HG03520 (cell line): ENCODE measurements around the gene TPPP.
A peak's percentile ranks its signal among the peaks of the same experiment; 100 is the strongest.

Source experiments
- ATAC-seq: cut with Tn5 transposase; IDR thresholded peaks from one replicate; pipeline ENCODE4 v1.9.1; 2021; ENCODE audit warnings: mild to moderate bottlenecking, moderate library complexity; ENCODE audit not compliant: unreplicated experiment

Gene TPPP

DNA sequence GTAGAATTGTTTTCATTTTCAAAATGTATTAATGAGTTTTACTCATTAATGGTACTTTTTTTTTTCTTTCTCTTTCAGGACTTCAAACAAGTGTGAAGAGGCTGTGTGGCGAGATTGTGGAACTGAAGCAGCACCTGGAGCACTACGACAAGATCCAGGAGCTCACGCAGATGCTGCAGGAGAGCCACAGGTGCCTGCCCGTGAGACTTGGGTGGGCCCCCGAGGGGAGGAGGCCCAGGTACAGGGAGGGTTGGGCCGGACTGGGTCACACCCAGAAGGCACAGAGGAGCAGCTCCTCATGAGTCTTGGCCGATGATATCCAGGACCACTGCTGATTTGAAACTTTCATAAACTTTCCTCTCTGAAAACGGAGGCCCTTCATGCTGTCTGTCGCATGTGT lies 45.4 kb downstream of the TPPP start:
- ATAC-seq, result no peak

DNA sequence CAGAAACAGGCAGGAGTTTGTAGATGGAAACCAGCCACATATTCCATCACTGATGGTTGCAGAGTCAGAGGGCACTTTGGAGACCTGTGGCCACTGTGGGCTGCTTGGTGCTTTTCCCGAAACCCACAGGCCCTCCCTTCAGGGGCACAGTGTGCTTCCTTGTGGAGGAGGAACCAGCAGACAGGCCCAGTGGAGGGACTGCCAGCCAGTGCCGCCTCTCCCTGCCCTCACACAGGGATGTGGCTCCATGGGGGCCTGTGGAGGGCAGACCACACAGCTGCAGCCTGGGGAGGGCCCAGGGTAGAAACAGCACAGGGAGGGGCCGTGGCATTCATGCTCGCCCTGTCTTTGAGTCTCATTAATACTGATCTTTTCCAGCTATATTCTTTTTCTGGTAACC lies 45.8 kb downstream of the TPPP start:
- ATAC-seq, result no peak

DNA sequence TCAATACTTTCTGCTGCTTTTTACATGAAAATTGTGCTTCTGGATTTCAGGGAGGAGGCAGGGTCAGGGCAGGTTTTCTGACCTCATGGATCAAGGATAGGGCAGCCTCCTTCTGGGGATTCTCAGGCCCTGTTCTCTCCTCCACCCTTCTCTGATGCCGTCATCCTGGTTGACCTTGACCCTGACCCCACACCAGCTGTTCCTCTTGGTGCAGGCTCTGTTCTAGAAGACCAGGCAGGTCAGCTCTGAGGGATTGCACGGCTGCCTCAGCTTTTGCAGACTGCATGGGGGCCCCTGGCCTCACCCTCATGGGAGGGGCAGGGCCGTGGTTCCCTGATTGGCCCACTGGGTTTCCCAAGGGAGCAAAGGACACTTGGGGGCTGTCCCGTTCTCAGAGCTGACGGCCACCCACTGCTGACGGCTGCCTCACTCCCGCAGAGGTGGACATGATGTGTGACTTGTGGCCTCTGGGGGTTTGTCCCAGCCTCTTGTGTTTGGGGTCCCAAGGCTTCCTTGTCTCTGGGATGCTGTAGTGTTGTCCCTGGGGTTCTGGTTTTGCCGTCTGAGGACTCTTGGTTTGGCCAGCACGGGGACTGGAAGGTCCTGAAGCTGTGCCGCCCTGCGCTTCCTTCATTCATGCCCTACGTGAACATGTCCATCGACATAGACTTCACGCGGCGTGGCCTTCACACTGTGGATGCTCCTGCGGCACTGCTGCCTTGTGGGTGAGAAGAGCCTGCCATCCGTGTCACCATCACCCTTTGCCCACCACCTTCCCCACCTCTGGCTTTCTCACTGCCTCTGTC lies 46.6 kb downstream of the TPPP start:
- ATAC-seq, result no peak

- ATAC-seq, result no peak
These were observed 47.7 kb downstream of the TPPP start for GRCh38 chr5:645421-645820.

- ATAC-seq, result no peak
These were observed 48.2 kb downstream of the TPPP start for GRCh38 chr5:644971-645370.

DNA sequence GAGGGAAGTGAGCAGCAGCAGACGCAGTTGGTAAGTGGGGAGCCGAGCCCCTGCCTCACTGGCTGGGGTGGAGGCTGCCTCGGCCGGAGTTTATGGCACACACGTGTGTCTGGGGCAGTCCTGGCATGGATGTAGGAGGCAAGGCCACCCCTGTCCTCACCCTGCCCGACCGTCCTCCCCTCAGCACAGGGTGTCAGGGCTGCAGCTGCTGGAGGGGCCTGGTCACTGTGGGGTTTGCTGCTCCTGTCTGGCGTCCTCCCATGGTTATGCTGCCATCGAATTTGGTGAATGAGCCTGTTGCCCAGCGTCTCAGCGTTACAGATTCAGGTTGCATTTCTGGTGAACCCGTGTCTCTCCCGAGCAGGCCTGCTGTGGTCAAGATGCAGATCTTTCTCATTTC lies 48.6 kb downstream of the TPPP start:
- ATAC-seq, result no peak

GRCh38 chr5:643811-644271 lies 49.3 kb downstream of the TPPP start:
- ATAC-seq, result peak; percentile 68

DNA sequence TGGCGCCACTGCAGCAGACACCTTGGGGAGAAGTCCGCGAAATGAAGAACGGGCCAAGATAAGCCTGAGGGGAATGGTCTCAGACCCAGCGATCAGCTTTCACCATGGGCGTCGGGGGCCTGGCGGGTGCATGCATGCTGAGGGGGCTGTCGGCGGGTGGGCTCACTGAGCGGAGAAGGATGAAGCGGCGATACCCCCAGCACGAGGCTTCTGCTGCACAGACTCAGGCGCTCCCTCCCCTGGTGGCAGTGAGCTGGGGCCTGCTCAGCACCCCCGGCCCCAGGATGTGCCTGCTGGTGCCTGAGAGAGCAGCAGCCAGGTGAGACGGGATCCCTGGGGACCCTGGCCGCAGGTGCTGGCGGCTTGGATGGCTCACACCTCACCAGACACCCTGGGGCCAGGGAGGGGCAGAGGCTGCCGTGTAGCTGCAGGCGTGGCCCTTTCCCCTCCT lies 49.8 kb downstream of the TPPP start:
- peak; percentile 32 for ATAC-seq

DNA sequence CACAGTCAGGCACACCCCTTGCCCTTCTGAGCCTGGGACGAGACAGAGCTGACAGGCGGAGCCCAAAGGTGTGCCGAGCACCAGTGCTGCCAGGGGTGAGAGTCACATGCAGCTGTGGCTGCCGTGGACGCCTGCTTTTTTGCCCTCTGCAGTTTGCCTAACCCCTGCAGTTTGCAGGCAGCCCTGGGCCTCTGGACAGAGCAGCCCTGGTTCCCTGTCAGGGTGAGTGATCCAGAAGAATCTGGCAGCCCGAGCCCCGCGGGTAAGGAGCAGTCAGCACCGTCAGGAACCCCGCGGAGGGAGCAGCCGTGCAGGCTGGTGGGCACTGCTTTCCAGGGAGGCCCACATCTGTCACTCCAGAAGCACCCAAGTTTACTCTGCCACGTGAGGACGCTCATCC lies 50.7 kb downstream of the TPPP start:
- no peak for ATAC-seq

DNA sequence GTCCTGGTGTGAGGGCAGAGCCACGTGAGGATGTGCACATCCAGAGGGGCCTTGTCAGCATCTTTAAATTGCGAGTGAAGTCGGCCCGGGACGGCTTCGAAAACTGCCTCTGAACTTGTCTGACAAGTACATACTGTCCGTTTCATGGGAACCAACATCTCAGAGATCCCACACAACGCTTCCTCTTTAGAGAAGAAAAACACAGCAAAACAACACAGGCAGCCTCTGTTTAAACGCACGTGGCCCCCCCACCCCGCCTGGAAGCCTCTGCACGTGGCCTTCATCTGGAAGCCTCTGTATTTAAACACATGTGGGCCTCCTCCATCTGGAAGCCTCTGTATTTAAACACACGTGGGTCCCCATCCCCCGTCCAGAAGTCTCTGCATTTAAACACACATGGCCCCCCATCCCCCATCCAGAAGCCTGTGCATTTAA lies 51.8 kb downstream of the TPPP start:
- no peak for ATAC-seq

- no peak for ATAC-seq
These were observed 52.5 kb downstream of the TPPP start for GRCh38 chr5:640461-641330.

DNA sequence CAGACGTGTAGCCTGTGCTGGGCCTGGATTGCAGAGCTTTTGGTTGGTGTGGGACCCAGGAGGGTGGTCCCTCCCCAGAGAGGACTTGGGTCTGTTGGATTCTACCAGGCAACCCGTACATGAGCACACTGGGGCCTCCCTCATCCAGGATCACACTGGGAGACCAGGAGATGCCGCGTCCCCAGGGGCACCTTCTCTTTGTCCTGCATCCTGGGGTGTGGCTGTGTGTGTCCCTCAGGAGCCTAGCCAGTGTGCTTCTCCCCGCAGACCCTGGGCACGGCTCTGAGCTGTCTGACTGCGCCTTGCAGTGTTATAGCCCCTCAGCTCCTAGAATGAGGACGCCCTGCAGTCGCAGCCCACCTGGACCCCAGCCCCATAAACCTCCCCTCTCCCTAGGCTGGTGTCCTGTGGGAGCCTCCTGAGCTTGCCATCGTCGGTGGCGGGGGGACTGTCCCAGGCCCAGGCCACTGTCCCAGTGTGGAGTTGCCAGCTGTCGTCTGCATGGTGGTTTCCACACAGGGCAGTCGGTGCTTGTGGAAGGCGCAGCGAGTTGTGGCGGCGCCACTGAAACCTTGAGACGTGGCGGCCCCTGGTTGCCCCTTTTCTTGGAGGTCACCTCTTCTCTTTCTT lies 53.5 kb downstream of the TPPP start:
- no peak for ATAC-seq

DNA sequence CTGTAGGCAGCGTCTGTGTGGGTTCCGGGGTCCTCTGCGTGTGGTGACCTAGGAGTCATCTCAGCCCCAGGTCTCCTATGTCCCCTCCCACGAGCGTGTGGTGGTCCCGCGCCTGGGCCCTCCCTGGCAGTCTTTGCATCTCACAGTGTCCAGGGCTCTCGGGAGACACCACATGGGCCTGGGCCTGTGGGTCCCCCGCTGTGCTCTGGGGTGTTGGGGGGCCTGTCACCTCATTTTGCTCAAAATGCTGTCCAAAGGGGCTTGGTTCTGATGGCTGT lies 54.0 kb downstream of the TPPP start:
- no peak for ATAC-seq

- no peak for ATAC-seq
These were observed 54.5 kb downstream of the TPPP start for GRCh38 chr5:638501-639252.

DNA sequence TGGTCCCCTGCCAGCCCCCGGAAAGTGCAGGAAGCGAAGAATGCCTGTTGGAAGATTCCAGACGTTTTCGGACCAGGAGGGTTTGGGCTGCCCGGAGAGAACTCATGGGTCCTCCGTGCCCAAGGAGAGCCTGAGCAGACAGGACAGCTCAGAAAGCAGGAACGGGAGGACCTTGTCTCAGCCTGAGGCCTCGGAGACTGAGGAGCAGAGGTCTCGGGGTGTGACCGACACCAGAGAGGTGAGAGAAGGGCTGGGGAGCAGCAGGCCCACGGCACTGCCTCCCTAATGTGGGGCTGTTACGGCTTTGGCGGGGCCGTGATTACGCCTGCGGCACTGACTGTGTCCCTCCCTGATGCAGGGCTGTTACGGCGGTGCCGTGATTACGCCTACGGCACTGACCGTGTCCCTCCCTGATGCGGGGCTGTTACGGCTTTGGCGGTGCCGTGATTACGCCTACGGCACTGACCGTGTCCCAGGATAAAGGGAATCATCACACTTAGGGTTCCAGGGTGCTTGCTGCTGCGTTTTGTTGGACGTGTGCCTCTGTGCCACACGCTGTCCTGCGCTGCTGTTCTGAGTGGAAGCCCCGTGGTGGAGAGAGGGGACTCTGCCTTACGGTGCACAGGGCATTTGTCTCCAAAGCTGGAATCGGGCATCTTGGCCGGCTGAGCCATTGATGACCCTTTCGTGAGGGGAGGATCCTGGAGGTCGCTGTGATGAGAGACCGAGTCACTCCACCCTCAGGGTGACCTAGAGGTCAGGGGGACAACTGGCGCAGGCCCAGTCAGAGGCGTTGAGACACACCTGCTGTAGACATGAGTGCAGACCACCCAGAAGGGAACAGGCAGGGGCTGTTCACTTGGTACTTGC lies 55.3 kb downstream of the TPPP start:
- no peak for ATAC-seq

GRCh38 chr5:636951-637350 lies 56.2 kb downstream of the TPPP start:
- no peak for ATAC-seq

DNA sequence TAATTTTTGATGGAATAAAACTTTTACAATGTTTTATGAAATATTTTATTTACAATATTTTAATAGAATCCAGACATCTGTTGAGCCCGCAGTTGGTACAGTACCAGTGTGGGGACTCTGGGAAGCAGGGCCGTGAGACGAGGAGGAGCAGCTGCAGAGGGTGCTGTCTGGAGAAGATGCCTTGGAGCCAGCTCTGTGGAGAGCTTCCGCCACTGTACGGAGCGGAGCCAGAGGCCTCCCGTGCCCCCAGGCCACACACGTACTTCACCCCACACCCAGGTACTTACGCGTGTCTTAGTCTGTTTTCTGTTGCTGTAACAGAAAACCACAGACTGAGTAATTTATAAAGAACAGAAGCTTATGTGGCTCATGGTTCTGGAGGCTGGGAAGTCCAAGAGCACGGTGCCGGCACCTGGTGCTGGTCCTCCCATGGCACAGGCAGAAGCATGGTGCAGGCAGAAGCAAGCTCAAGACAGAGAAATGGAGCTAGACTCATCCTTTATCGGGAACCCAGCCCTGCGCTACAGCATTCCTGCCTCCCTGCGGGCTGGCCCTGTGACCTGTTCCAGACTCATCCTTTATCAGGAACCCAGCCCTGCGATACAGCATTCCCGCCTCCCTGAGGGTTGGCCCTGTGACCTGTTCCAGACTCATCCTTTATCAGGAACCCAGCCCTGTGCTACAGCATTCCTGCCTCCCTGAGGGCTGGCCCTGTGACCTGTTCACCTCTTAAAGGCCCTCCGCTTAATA lies 57.7 kb downstream of the TPPP start:
- ATAC-seq, result no peak

DNA sequence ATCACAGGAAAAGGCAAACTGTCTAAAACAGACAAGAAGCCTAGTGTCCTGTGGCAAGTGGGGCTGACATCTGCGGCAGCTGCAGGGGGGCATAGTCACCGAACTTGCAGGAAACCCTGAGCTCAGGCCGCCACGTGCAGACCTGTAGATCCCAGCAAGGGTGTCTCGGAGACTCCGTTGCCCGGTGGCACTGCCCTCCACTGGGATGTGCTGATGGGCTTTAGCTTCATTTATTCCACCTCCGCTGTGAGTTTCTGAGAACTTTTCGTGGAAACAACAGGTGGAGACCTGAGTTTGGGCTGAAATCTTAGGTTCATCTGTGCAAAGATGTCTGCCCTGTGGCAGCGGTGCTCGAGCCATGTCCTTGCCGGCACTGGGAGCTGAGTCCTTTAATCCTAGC lies 59.0 kb downstream of the TPPP start:
- ATAC-seq, result no peak

DNA sequence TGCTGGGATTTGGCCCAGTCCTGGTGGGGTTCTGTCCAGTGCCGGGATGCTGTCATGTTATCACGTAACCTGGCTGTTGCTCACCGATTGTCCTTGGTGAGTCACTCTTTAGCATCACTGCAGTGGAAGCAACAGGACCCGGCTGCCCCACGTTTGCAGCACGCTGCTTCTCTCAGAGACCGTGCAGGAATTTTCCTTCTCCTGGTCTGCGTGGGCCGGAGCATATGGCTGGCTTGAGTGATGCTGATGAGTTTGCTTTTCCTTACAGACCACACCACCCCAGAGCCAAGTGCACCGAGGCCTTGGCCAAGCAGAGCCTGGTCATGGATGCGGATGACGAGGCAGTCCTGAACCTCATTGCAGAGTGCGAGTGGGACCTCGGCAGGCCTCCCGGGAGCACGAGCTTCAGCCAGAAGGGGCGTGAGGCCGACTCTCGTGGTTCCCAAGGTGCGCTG lies 59.6 kb downstream of the TPPP start:
- ATAC-seq, result no peak
